Left ventricle myocardium inferior (tissue), 1 donor: ENCODE measurements around the gene DBH. TPM values are rescaled to one million over a fixed set of nuclear protein-coding genes. Genes with fewer than 3 reads are reported as not detected.

Experiments used
- DNase-seq: peaks from one replicate; pipeline ENCODE4 v3.0.0-alpha.2; 2020
- H3K27ac ChIP-seq: fragments of 200-600 bp; replicated peaks from 2 replicates; pipeline ENCODE4 v1.8.0; 2021
- H3K27me3 ChIP-seq: fragments of 200-600 bp; 2 replicates; pipeline ENCODE4 v1.8.0; 2021; ENCODE audit warnings: low read depth
- H3K36me3 ChIP-seq: fragments of 200-600 bp; 2 replicates; pipeline ENCODE4 v1.8.0; 2021
- H3K4me1 ChIP-seq: fragments of 200-600 bp; 2 replicates; pipeline ENCODE4 v1.8.0; 2021
- H3K4me3 ChIP-seq: fragments of 200-600 bp; 2 replicates; pipeline ENCODE4 v1.8.0; 2021; ENCODE audit warnings: mild to moderate bottlenecking, moderate library complexity
- H3K9me3 ChIP-seq: fragments of 200-600 bp; replicated peaks from 2 replicates; pipeline ENCODE4 v1.8.0; 2021
- intact Hi-C: fragments of 100-400 bp; cut with micrococcal nuclease; formaldehyde crosslinking; loops from one replicate; pipeline ENCODE4 v1.11.0; 2022
- total RNA-seq: library from RNA; stranded (reverse); fragmentation: NEBNext Ultra II Directional; extraction: Animal tissue kit (Norgen Biotek cat#: 25700); gene quantifications from one replicate; pipeline ENCODE4 v1.2.1, GENCODE V29; 2021
- TF ChIP-seq, protein P1 (sequence below): fragments of 200-600 bp; IDR thresholded peaks from 2 replicates; pipeline ENCODE4 v1.8.0; 2021; ENCODE audit warnings: antibody characterized with exemption, mild to moderate bottlenecking, borderline replicate concordance
- donor health status: DM: no; HTN: yes; CAD: no; lungs with severe emphysema.

DBH gene
- total RNA-seq, 1 donor from 2014 or later, result not detected

DNA sequence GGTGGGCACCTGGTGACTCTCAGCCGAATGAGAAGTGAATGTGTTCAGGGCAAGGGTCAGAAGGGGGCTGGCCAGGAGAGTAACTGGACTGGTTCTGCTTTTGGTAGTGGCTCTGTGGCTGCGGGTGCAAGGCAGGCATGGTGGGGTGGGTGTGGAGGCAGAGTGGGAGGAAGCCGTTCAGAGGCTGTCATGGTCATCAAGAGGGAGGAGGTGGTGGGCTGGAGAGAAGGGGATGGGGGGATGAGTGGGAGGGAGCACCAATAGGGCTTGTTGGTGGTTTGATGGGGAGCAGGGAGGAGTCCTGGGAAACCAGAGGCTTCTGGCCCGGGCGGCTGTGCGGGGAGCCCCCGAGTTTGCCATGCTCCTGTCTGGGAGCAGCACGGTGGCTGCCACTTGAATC lies 40.3 kb upstream of the DBH start:
- Histone ChIP-seq H3K27me3 (peaks cover 41% of the 10 kb centered on the region), H3K36me3 (no peaks in the 10 kb centered on the region), H3K4me1 (no peaks in the 10 kb centered on the region), H3K27ac (no peak overlapping the region), H3K9me3 (peaks cover 30% of the 10 kb centered on the region), H3K4me3 (no peak overlapping the region)
- DNase-seq, result no peak
- intact Hi-C loops, result no loop called here
- TF ChIP-seq, protein P1, sequence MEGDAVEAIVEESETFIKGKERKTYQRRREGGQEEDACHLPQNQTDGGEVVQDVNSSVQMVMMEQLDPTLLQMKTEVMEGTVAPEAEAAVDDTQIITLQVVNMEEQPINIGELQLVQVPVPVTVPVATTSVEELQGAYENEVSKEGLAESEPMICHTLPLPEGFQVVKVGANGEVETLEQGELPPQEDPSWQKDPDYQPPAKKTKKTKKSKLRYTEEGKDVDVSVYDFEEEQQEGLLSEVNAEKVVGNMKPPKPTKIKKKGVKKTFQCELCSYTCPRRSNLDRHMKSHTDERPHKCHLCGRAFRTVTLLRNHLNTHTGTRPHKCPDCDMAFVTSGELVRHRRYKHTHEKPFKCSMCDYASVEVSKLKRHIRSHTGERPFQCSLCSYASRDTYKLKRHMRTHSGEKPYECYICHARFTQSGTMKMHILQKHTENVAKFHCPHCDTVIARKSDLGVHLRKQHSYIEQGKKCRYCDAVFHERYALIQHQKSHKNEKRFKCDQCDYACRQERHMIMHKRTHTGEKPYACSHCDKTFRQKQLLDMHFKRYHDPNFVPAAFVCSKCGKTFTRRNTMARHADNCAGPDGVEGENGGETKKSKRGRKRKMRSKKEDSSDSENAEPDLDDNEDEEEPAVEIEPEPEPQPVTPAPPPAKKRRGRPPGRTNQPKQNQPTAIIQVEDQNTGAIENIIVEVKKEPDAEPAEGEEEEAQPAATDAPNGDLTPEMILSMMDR, result no peak

DNA sequence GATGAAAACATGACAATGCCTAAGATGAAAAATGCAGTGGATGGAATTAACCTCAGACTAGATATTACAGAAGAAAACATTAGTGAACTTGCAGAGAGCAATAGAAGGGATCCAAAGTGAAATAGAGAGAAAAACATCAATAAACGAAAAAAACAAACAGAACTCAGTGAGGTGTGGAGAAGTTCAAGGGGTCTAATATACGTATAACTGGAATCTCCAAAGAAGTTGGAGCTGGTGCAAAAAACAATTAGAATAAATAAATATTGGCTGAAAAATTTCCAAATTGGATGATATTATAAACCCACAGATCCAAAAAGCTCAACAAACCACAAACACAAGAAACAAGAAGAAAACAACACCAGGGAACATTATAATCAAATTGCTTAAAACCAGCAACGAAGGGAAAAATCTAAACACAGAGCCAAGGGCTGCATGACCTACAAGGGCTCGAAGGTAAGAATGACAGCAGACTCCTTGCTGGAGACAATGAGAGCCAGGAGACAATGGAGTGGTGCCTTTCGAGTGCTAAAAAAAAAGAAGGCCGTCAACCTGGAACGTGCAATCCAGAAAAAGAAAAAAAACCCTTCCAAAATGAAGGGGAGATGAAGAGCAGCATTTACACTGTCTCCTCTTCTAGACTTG lies 38.7 kb upstream of the DBH start:
- no peak for DNase-seq
- intact Hi-C loops, result no loop called here
- Histone ChIP-seq H3K9me3 (peaks cover 30% of the 10 kb centered on the region), H3K4me1 (no peaks in the 10 kb centered on the region), H3K36me3 (no peaks in the 10 kb centered on the region), H3K27me3 (peaks cover 41% of the 10 kb centered on the region), H3K4me3 (no peak overlapping the region), H3K27ac (no peak overlapping the region)
- TF ChIP-seq, protein P1, result no peak

DNA sequence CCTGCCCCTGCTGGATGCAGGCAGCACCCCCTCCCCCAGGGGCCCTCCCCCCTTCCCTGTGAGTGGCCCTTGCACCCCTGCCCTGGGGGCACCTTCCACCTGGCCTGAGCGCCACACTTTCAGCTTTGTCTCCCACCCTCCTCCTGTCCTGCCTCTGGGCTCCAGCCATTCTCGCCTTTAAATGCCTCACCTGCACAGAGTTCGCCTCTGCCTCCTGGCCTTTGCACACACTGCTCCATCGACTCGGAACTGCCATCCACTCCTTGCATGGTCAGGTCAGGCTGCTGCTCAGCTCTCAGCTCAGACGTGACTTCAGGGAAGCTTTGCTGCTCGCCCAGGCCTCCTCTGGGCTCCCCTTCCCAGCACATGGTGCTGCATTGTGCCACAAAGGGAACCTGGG lies 37.2 kb upstream of the DBH start:
- TF ChIP-seq, protein P1, result no peak
- DNase-seq, result no peak
- intact Hi-C loops, result no loop called here
- Histone ChIP-seq H3K36me3 (no peaks in the 10 kb centered on the region), H3K4me3 (no peak overlapping the region), H3K27me3 (peaks cover 51% of the 10 kb centered on the region), H3K9me3 (peaks cover 30% of the 10 kb centered on the region), H3K27ac (no peak overlapping the region), H3K4me1 (no peaks in the 10 kb centered on the region)

DNA sequence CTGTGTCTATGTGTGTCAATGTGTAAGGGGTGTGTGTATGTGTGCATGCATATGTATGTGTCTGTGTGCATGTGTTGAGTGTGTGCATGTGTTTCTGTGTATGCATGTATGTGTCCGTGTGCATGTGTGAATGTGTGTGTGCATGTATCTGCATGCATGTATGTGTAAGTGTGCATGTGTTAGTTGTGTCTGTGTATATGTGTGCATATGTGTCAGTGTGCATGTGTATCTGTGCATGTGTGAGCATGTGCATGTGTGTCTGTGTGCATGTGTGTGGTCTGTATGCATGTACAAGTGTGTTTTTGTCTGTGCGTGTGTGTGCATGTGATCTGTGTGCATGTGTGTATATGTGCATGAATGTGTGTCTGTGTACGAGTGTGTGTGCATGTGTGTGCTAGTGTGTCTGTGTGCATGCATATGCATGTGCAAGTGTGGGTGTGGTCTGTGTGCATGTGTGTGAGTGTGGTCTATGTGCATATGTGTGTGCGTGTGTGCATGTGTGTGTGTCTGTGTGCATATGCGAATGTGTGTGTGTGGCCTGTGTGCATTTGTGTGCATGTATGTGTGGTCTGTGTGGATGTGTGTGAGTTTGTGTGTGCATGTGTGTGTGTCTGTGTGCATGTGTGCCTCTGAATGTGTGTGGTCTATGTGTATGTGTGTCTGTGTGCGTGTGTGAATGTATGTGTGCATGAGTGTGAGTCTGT lies 36.5 kb upstream of the DBH start:
- intact Hi-C loops, result no loop called here
- H3K27ac ChIP-seq, result no peak overlapping the region
- TF ChIP-seq, protein P1, result no peak
- H3K9me3 ChIP-seq, result peaks cover 30% of the 10 kb centered on the region
- H3K27me3 ChIP-seq, result peaks cover 52% of the 10 kb centered on the region
- no peaks in the 10 kb centered on the region for H3K4me1 ChIP-seq
- no peak for DNase-seq
- no peaks in the 10 kb centered on the region for H3K36me3 ChIP-seq
- H3K4me3 ChIP-seq, result no peak overlapping the region

DNA sequence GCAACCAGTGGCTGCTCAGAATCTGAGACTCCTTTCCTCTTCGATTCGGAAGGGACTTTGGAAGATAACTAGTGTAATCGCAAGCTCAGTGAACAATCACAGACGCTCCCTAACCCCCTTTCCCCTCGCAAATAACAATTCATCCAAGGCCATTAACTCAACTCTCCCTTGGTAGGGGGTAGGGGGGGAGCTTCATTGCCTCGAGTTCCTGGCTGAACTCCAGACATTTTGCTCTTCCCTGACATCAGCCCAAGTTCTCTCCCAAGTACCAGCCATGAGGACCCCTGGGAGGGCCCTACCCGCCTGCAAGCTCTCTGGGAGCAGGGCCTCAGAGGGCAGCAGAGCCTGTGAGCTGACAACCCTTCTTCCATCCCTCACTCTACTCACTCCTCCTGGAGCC lies 35.4 kb upstream of the DBH start:
- no peaks in the 10 kb centered on the region for H3K4me1 ChIP-seq
- peaks cover 30% of the 10 kb centered on the region for H3K9me3 ChIP-seq
- H3K4me3 ChIP-seq, result no peak overlapping the region
- H3K27me3 ChIP-seq, result peaks cover 52% of the 10 kb centered on the region
- no peak overlapping the region for H3K27ac ChIP-seq
- no peak for DNase-seq
- intact Hi-C loops, result no loop called here
- no peaks in the 10 kb centered on the region for H3K36me3 ChIP-seq
- TF ChIP-seq, protein P1, result no peak
